Measurements from ENCODE around the gene C5orf15.

GRCh38 chr5:133916914-133917313 lies 51.5 kb downstream of the C5orf15 start:
- TF ChIP-seq CTCF (IDR thresholded peaks at IDR 0.05): no peak
- TF ChIP-seq POLR2A (IDR thresholded peaks at IDR 0.05): no peak

Data from lower leg skin (tissue), 3 donors.